HCT116 (cell line): ENCODE measurements around the gene IL1RAPL2. TPM values are rescaled to one million over a fixed set of nuclear protein-coding genes. Genes with fewer than 3 reads are reported as not detected.

Source experiments
- ATAC-seq: fragments of 200-7000 bp; cut with Tn5 transposase; 2 replicates; pipeline ENCODE4 v1.9.1; 2020; ENCODE audit warnings: mild to moderate bottlenecking, moderate library complexity
- BruUV-seq: library from RNA; stranded (reverse); fragments of 400-500 nt; replicated peaks from 2 replicates; lab custom pipeline; 2021; lab: Mats Ljungman, UMichigan
- CTCF ChIA-PET: fragments of 300-600 bp; sonication (Branson Sonifier 250); formaldehyde crosslinking; loops from one replicate; lab custom pipeline; 2021; ENCODE audit warnings: antibody characterized with exemption; lab: Charles Lee
- POLR2A ChIA-PET: fragments of 300-600, 350-600 bp; sonication (Branson Sonifier 250); formaldehyde crosslinking; loops from one replicate; lab custom pipeline; 2021; ENCODE audit warnings: antibody characterized with exemption; lab: Charles Lee
- RAD21 ChIA-PET, 2 experiments: fragments of 300-600 bp; sonication (Branson Sonifier 250); formaldehyde crosslinking; loops; one replicate each; lab custom pipeline; 2023; ENCODE audit warnings: low total read pairs in 2 of 2; ENCODE audit not compliant: uncharacterized antibody in 2 of 2, unreplicated experiment in 2 of 2, low non-redundant PET in 1 of 2; lab: Charles Lee
- DNase-seq: peaks from one replicate; pipeline ENCODE4 v3.0.0-alpha.2; 2010; ENCODE audit warnings: low read depth, low spot score
- H2AFZ ChIP-seq: fragments of 200-600 bp; shearing (Covaris generic), sonication (generic); 2 replicates; pipeline ENCODE4 v1.6.1; 2017; ENCODE audit warnings: low read depth, mixed run types, mixed read lengths, antibody characterized with exemption, low read length; ENCODE audit not compliant: poor library complexity, severe bottlenecking
- H3K27ac ChIP-seq: 2 replicates; pipeline ENCODE4 v1.5.1; 2012; ENCODE audit warnings: low read depth, low read length
- H3K27me3 ChIP-seq: fragments of 200-600 bp; sonication (generic); 2 replicates; pipeline ENCODE4 v1.6.1; 2016; ENCODE audit warnings: mixed run types, low read length, mixed read lengths; ENCODE audit not compliant: insufficient read depth
- H3K36me3 ChIP-seq, 2 experiments: fragments of 200-500 bp in 1 of 2; fragments of 200-600 bp in 1 of 2; sonication (Bioruptor generic) in 1 of 2; sonication (generic) in 1 of 2; 2 replicates each; pipeline versions ENCODE4 v1.5.1 to v1.6.1; 2014 to 2016; ENCODE audit warnings: low read length in 2 of 2, inconsistent platforms in 1 of 2, mixed read lengths in 1 of 2, mixed run types in 1 of 2; ENCODE audit not compliant: insufficient read depth in 2 of 2, control insufficient read depth in 1 of 2
- H3K4me1 ChIP-seq, 2 experiments: fragments of 200-600 bp in 1 of 2; sonication (generic) in 1 of 2; 2 replicates each; pipeline versions ENCODE4 v1.5.1 to v1.6.1; 2012 to 2017; ENCODE audit warnings: low read length in 2 of 2, inconsistent platforms in 1 of 2, mild to moderate bottlenecking in 1 of 2, mixed read lengths in 1 of 2, mixed run types in 1 of 2, moderate library complexity in 1 of 2; ENCODE audit not compliant: insufficient read depth in 2 of 2, control insufficient read depth in 1 of 2
- H3K4me2 ChIP-seq: fragments of 200-600 bp; sonication (generic); 2 replicates; pipeline ENCODE4 v1.6.1; 2017; ENCODE audit warnings: mixed run types, low read length, mixed read lengths
- H3K4me3 ChIP-seq, 2 experiments: fragments of 200-600 bp in 1 of 2; sonication (generic) in 1 of 2; replicated peaks in 1 of 2; 2 replicates each; pipeline ENCODE4 v1.5.1; 2011 to 2016; ENCODE audit warnings: low read length in 2 of 2, control low read depth in 1 of 2, low read depth in 1 of 2, mild to moderate bottlenecking in 1 of 2, mixed read lengths in 1 of 2, mixed run types in 1 of 2
- H3K79me2 ChIP-seq: fragments of 200-600 bp; sonication (generic); 2 replicates; pipeline ENCODE4 v1.6.1; 2017; ENCODE audit warnings: mild to moderate bottlenecking, mixed run types, low read length, moderate library complexity, mixed read lengths; ENCODE audit not compliant: insufficient read depth
- H3K9ac ChIP-seq: fragments of 200-600 bp; sonication (generic); 2 replicates; pipeline ENCODE4 v1.6.1; 2016; ENCODE audit warnings: low read length, mixed read lengths
- H3K9me2 ChIP-seq: fragments of 200-600 bp; sonication (generic), shearing (Covaris generic); 2 replicates; pipeline ENCODE4 v1.6.1; 2017; ENCODE audit warnings: mixed run types, mild to moderate bottlenecking, moderate library complexity; ENCODE audit not compliant: insufficient read depth
- H3K9me3 ChIP-seq, 2 experiments: fragments of 200-500 bp in 1 of 2; fragments of 200-600 bp in 1 of 2; sonication (Bioruptor generic) in 1 of 2; sonication (generic) in 1 of 2; 2 replicates each; pipeline ENCODE4 v1.6.1; 2014 to 2017; ENCODE audit warnings: low read length in 2 of 2, mixed read lengths in 2 of 2, inconsistent platforms in 1 of 2, low read depth in 1 of 2, mild to moderate bottlenecking in 1 of 2, mixed run types in 1 of 2, moderate library complexity in 1 of 2; ENCODE audit not compliant: control insufficient read depth in 1 of 2, insufficient read depth in 1 of 2
- H4K20me1 ChIP-seq: fragments of 200-600 bp; sonication (generic), shearing (Covaris generic); 2 replicates; pipeline ENCODE4 v1.6.1; 2017; ENCODE audit warnings: mixed run types, mild to moderate bottlenecking, moderate library complexity; ENCODE audit not compliant: insufficient read depth
- CBX3 ChIP-seq: IDR thresholded peaks from 2 replicates; pipeline ENCODE4 v1.6.1; 2012; ENCODE audit warnings: low read depth
- CEBPB ChIP-seq: IDR thresholded peaks from 2 replicates; pipeline ENCODE4 v1.6.1; 2012; ENCODE audit warnings: low read depth
- EGR1 ChIP-seq: IDR thresholded peaks from 2 replicates; pipeline ENCODE4 v1.6.1; 2012; ENCODE audit warnings: low read depth
- ELF1 ChIP-seq: IDR thresholded peaks from 2 replicates; pipeline ENCODE4 v1.6.1; 2012; ENCODE audit warnings: low read depth, borderline replicate concordance
- EZH2 ChIP-seq: fragments of 200-600 bp; sonication (generic); IDR thresholded peaks from 2 replicates; pipeline ENCODE4 v1.6.1; 2017; ENCODE audit warnings: antibody characterized with exemption, mixed run types
- EZH2phosphoT487 ChIP-seq: fragments of 200-600 bp; IDR thresholded peaks from 2 replicates; pipeline ENCODE4 v1.6.1; 2018; ENCODE audit warnings: antibody characterized with exemption, borderline replicate concordance
- FOSL1 ChIP-seq: IDR thresholded peaks from 2 replicates; pipeline ENCODE4 v1.6.1; 2012; ENCODE audit warnings: low read depth
- JUND ChIP-seq: IDR thresholded peaks from 2 replicates; pipeline ENCODE4 v1.6.1; 2012
- POLR2A ChIP-seq: IDR thresholded peaks from 2 replicates; pipeline ENCODE4 v1.7.0; 2011; ENCODE audit warnings: borderline replicate concordance; ENCODE audit not compliant: insufficient read depth, insufficient read length; ENCODE audit errors: extremely low read depth
- POLR2AphosphoS5 ChIP-seq: IDR thresholded peaks from 2 replicates; pipeline ENCODE4 v1.6.1; 2011; ENCODE audit warnings: mild to moderate bottlenecking, low read depth, low read length, moderate library complexity
- RAD21 ChIP-seq: IDR thresholded peaks from 2 replicates; pipeline ENCODE4 v1.6.1; 2012; ENCODE audit warnings: low read depth, mild to moderate bottlenecking
- SIN3A ChIP-seq: IDR thresholded peaks from 2 replicates; pipeline ENCODE4 v1.6.1; 2012; ENCODE audit warnings: low read depth
- SP1 ChIP-seq: IDR thresholded peaks from 2 replicates; pipeline ENCODE4 v1.6.1; 2012; ENCODE audit warnings: low read depth
- SRF ChIP-seq: IDR thresholded peaks from 2 replicates; pipeline ENCODE4 v1.6.1; 2012; ENCODE audit warnings: low read depth
- YY1 ChIP-seq: IDR thresholded peaks from 2 replicates; pipeline ENCODE4 v1.6.1; 2011; ENCODE audit warnings: low read length, low read depth, moderate library complexity, mild to moderate bottlenecking; ENCODE audit not compliant: insufficient replicate concordance; ENCODE audit errors: extremely low read depth
- ZFX ChIP-seq: fragments of 450-650 bp; IDR thresholded peaks from 2 replicates; pipeline ENCODE4 v1.6.1; 2017
- ZNF274 ChIP-seq: fragments of 200-500 bp; sonication (Bioruptor generic); IDR thresholded peaks from 2 replicates; pipeline ENCODE4 v1.6.1; 2014; ENCODE audit warnings: mild to moderate bottlenecking, low read depth, low read length, inconsistent platforms
- intact Hi-C: fragments of 100-400 bp; cut with micrococcal nuclease; formaldehyde crosslinking; loops from 2 replicates; pipeline ENCODE4 v1.10.0; 2022
- total RNA-seq: library from RNA; stranded (reverse); gene quantifications from one replicate; pipeline ENCODE4 v1.2.1, GENCODE V29; 2021; ENCODE audit not compliant: unreplicated experiment
- TF ChIP-seq, protein P1 (sequence below): IDR thresholded peaks from 2 replicates; pipeline ENCODE4 v1.6.1; 2012; ENCODE audit warnings: low read depth
- TF ChIP-seq, protein P2 (sequence below): IDR thresholded peaks from 2 replicates; pipeline ENCODE4 v1.6.1; 2011; ENCODE audit warnings: mild to moderate bottlenecking, low read length, moderate library complexity; ENCODE audit not compliant: insufficient replicate concordance; ENCODE audit errors: extremely low read depth
- TF ChIP-seq, protein P3 (sequence below): IDR thresholded peaks from 2 replicates; pipeline ENCODE4 v1.6.1; 2012

IL1RAPL2 gene
- total RNA-seq, 1 experiment from 2014 or later: not detected

DNA sequence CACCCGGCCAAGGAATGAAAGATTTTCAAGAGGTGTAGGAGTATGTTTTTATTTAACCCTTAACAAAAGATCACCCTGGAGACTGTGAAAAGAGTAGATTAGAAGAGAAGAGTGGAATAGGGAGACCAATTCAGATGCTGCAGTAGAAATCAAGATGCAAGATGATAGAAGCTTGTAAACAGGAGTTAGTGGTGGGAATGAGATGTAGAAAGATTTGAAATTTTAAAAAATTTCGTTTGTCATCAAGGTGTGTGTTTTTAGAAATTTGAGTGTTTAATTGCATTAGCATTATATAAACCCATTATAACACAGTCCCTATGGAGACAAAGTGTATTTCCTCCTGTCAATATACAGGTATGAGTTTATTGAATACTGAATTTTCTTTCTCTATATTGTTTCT lies 42.1 kb upstream of the IL1RAPL2 start:
- no peak for DNase-seq
- CTCF ChIA-PET: no interaction called here

More for the DNA sequence above, 42.1 kb upstream of the IL1RAPL2 start:
- no peak overlapping the region for H3K4me2 ChIP-seq
- no peak overlapping the region for H3K27ac ChIP-seq
- no peak overlapping the region for H2AFZ ChIP-seq
- H3K79me2 ChIP-seq: no peaks in the 10 kb centered on the region
- H3K9ac ChIP-seq: no peak overlapping the region
- no peaks in the 10 kb centered on the region for H3K27me3 ChIP-seq
- no peaks in the 10 kb centered on the region for H3K36me3 ChIP-seq
- no TSS peak for BruUV-seq
- no peaks in the 10 kb centered on the region for H4K20me1 ChIP-seq
- TF ChIP-seq, protein P1, sequence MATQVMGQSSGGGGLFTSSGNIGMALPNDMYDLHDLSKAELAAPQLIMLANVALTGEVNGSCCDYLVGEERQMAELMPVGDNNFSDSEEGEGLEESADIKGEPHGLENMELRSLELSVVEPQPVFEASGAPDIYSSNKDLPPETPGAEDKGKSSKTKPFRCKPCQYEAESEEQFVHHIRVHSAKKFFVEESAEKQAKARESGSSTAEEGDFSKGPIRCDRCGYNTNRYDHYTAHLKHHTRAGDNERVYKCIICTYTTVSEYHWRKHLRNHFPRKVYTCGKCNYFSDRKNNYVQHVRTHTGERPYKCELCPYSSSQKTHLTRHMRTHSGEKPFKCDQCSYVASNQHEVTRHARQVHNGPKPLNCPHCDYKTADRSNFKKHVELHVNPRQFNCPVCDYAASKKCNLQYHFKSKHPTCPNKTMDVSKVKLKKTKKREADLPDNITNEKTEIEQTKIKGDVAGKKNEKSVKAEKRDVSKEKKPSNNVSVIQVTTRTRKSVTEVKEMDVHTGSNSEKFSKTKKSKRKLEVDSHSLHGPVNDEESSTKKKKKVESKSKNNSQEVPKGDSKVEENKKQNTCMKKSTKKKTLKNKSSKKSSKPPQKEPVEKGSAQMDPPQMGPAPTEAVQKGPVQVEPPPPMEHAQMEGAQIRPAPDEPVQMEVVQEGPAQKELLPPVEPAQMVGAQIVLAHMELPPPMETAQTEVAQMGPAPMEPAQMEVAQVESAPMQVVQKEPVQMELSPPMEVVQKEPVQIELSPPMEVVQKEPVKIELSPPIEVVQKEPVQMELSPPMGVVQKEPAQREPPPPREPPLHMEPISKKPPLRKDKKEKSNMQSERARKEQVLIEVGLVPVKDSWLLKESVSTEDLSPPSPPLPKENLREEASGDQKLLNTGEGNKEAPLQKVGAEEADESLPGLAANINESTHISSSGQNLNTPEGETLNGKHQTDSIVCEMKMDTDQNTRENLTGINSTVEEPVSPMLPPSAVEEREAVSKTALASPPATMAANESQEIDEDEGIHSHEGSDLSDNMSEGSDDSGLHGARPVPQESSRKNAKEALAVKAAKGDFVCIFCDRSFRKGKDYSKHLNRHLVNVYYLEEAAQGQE: no peak
- TF ChIP-seq POLR2AphosphoS5 (no peak), EGR1 (no peak), ELF1 (no peak), CBX3 (no peak), RAD21 (no peak), POLR2A (no peak), SIN3A (no peak), SRF (no peak), EZH2 (no peak), JUND (no peak), EZH2phosphoT487 (no peak), SP1 (no peak), ZFX (no peak), YY1 (no peak), ZNF274 (no peak), FOSL1 (no peak), CEBPB (no peak)
- TF ChIP-seq, protein P2, sequence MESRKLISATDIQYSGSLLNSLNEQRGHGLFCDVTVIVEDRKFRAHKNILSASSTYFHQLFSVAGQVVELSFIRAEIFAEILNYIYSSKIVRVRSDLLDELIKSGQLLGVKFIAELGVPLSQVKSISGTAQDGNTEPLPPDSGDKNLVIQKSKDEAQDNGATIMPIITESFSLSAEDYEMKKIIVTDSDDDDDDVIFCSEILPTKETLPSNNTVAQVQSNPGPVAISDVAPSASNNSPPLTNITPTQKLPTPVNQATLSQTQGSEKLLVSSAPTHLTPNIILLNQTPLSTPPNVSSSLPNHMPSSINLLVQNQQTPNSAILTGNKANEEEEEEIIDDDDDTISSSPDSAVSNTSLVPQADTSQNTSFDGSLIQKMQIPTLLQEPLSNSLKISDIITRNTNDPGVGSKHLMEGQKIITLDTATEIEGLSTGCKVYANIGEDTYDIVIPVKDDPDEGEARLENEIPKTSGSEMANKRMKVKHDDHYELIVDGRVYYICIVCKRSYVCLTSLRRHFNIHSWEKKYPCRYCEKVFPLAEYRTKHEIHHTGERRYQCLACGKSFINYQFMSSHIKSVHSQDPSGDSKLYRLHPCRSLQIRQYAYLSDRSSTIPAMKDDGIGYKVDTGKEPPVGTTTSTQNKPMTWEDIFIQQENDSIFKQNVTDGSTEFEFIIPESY: no peak
- TF ChIP-seq, protein P3, sequence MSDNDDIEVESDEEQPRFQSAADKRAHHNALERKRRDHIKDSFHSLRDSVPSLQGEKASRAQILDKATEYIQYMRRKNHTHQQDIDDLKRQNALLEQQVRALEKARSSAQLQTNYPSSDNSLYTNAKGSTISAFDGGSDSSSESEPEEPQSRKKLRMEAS: no peak
- ATAC-seq: no peak
- no peaks in the 10 kb centered on the region for H3K9me2 ChIP-seq
- intact Hi-C loops: no loop called here
- POLR2A ChIA-PET: no interaction called here
- no peaks in the 10 kb centered on the region for H3K4me1 ChIP-seq
- H3K9me3 ChIP-seq: no peaks in the 10 kb centered on the region
- no peak overlapping the region for H3K4me3 ChIP-seq
- RAD21 ChIA-PET: no interaction called here
